ENCODE results near the gene ZNF547.
"Not testable (repeated sequence)": the region's sequence is repeated elsewhere in the genome, so short reads cannot be mapped to it uniquely, and the experiment has no call there.

The ZNF547 gene

GRCh38 chr19:57363688-57364181, 384 bp downstream of the ZNF547 start:
- peak overlapping the region; percentile 82 to 97 (median 92) for H3K27ac ChIP-seq
- peak overlapping the region; percentile 73 to 95 (median 82) for H3K4me3 ChIP-seq

GRCh38 chr19:57366776-57367175, 3.4 kb downstream of the ZNF547 start:
- no peak overlapping the region for H3K27ac ChIP-seq
- H3K4me3 ChIP-seq: no peak overlapping the region

GRCh38 chr19:57374179-57374578, 10.8 kb downstream of the ZNF547 start:
- H3K27ac ChIP-seq: no peak overlapping the region
- H3K4me3 ChIP-seq: no peak overlapping the region

- H3K27ac ChIP-seq, H3K4me3 ChIP-seq: not testable (repeated sequence)
These were observed 11.3 kb downstream of the ZNF547 start for GRCh38 chr19:57374647-57375046.

DNA sequence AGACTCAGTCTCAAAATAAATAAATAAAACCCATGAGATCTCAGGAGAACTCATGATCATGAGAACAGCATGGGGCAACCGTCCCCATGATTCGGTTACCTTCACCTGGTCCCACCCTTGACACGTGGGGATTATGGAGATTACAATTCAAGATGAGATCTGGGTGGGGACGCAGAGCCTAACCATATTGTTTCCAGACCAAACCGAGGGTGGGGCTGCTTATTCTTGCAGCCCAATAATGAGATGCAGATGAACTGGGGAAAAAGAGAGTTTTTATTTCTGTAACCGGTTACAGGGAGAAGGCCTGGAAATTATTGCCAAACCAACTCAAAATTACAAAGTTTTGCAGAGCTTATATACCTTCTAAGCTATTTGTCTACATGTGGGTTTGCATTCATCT, 12.8 kb downstream of the ZNF547 start:
- H3K27ac ChIP-seq: no peak overlapping the region
- H3K4me3 ChIP-seq: no peak overlapping the region

- H3K27ac ChIP-seq: no peak overlapping the region
- H3K4me3 ChIP-seq: no peak overlapping the region
These were observed 14.3 kb downstream of the ZNF547 start for GRCh38 chr19:57377498-57378146.

- Histone ChIP-seq H3K27ac (no peak overlapping the region), H3K4me3 (no peak overlapping the region)
These were observed 17.6 kb downstream of the ZNF547 start for GRCh38 chr19:57380923-57381322.

GRCh38 chr19:57382806-57383488, 19.6 kb downstream of the ZNF547 start:
- H3K27ac ChIP-seq: no peak overlapping the region
- H3K4me3 ChIP-seq: no peak overlapping the region

GRCh38 chr19:57389194-57389729, 25.9 kb downstream of the ZNF547 start:
- H3K4me3 ChIP-seq: peak overlapping the region; percentile 67 to 88 (median 76)
- peak overlapping the region in 20 of 21 experiments; percentile 22 to 96 (median 88) for H3K27ac ChIP-seq

GRCh38 chr19:57389730-57390598, 26.6 kb downstream of the ZNF547 start, which contains the start of gene ZNF548:
Gene ZNF548 (plus strand): TSS chr19:57389854. CDS start chr19:57390100, 246 bp downstream.
- Histone ChIP-seq H3K4me3 (peak within 1 kb of the TSS; percentile 67 to 88 (median 76)), H3K27ac (peak within 1 kb of the TSS; percentile 36 to 96 (median 90))

DNA sequence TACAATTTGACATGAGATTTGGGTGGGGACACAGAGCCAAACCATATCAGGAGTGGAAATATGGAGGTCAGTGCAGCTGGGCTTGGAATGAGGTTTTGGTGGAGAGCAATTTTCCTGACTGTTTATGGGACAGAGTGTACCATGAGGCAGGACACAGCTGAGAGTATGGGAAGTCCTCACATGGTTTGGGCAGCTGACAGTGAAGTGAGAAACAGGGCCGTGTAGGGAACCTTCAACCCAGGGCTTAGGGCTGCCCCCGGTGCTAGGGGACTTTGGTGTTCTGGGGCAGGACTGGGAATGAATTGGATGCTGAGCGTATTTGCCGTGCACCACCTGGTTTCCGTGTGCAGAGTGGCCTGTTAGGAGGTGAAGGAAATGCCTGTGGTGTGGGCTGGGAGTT, 32.4 kb downstream of the ZNF547 start:
- H3K4me3 ChIP-seq: no peak overlapping the region
- H3K27ac ChIP-seq: no peak overlapping the region

DNA sequence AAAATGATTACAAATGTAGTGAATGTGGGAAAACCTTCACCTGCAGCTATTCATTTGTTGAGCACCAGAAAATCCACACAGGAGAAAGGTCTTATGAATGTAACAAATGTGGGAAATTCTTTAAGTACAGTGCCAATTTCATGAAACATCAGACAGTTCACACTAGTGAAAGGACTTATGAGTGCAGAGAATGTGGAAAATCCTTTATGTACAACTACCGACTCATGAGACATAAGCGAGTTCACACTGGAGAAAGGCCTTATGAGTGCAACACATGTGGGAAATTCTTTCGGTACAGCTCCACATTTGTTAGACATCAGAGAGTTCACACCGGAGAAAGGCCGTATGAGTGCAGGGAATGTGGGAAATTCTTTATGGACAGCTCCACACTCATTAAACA, 35.5 kb downstream of the ZNF547 start:
- Histone ChIP-seq H3K27ac (no peak overlapping the region), H3K4me3 (no peak overlapping the region)

GRCh38 chr19:57403737-57404563, 40.6 kb downstream of the ZNF547 start:
- Histone ChIP-seq H3K27ac (no peak overlapping the region), H3K4me3 (no peak overlapping the region)

GRCh38 chr19:57406516-57407123, 43.3 kb downstream of the ZNF547 start:
- Histone ChIP-seq H3K4me3 (no peak overlapping the region), H3K27ac (no peak overlapping the region)

- H3K27ac ChIP-seq: peak within 1 kb of the TSS in 19 of 21 experiments; percentile 36 to 89 (median 74)
- peak within 1 kb of the TSS; percentile 54 to 98 (median 91) for H3K4me3 ChIP-seq
These were observed 47.7 kb downstream of the ZNF547 start, which contains the start of gene ZNF17 for GRCh38 chr19:57410877-57411671. Gene ZNF17 (plus strand): TSS chr19:57411161. CDS start chr19:57413616, 2,455 bp downstream.

DNA sequence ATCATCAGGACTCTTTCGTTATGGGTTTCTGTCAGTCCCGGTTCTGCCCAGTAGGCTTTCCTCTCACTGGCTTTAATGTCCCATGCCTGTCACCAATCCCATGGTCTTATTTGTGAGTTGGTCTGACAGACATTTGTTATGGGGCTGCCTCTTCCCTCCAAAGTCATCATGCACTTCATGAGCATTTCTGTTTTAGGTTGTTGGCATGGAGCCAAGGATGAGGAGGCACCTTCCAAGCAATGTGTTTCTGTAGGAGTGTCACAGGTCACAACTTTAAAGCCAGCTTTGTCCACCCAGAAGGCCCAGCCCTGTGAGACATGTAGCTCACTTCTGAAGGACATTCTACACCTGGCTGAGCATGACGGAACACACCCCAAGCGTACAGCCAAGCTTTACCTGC, 56.1 kb downstream of the ZNF547 start:
- no peak overlapping the region for H3K4me3 ChIP-seq
- no peak overlapping the region for H3K27ac ChIP-seq

DNA sequence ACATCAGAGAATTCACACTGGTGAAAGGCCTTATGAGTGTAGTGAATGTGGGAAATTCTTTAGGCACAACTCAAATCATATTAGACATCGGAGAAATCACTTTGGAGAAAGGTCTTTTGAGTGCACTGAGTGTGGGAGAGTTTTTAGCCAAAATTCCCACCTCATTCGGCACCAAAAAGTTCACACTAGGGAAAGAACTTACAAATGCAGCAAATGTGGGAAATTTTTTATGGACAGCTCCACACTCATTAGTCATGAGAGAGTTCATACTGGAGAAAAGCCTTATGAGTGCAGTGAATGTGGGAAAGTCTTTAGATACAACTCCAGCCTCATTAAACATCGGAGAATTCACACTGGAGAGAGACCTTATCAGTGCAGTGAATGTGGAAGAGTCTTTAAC, 57.7 kb downstream of the ZNF547 start:
- Histone ChIP-seq H3K4me3 (no peak overlapping the region), H3K27ac (no peak overlapping the region)

All from skin epidermis (tissue), 12 donors.